IPS-15b (cell line): Measurements from ENCODE around the gene REPS2.

Experiments
- H3K27me3 ChIP-seq: one replicate; pipeline ENCODE4 v1.6.1; 2013; ENCODE audit warnings: low read length; ENCODE audit not compliant: control insufficient read depth, insufficient read depth
- H3K36me3 ChIP-seq: one replicate; pipeline ENCODE4 v1.6.1; 2013; ENCODE audit warnings: low read length; ENCODE audit not compliant: control insufficient read depth, insufficient read depth
- H3K4me1 ChIP-seq: one replicate; pipeline ENCODE4 v1.6.1; 2013; ENCODE audit warnings: mild to moderate bottlenecking, low read length; ENCODE audit not compliant: control insufficient read depth, insufficient read depth
- H3K4me3 ChIP-seq: one replicate; pipeline ENCODE4 v1.5.1; 2013; ENCODE audit warnings: low read depth, low read length
- H3K9ac ChIP-seq: one replicate; pipeline ENCODE4 v1.6.1; 2013; ENCODE audit warnings: low read depth, mild to moderate bottlenecking, low read length
- H3K9me3 ChIP-seq: one replicate; pipeline ENCODE4 v1.6.1; 2013; ENCODE audit warnings: mild to moderate bottlenecking, low read length; ENCODE audit not compliant: control insufficient read depth, insufficient read depth

Gene REPS2

GRCh38 chrX:17009856-17010625, 63.6 kb downstream of the REPS2 start:
- H3K4me1 ChIP-seq = no peaks in the 10 kb centered on the region
- no peak overlapping the region for H3K9ac ChIP-seq
- no peak overlapping the region for H3K4me3 ChIP-seq
- H3K9me3 ChIP-seq = no peaks in the 10 kb centered on the region
- no peaks in the 10 kb centered on the region for H3K36me3 ChIP-seq
- no peaks in the 10 kb centered on the region for H3K27me3 ChIP-seq

GRCh38 chrX:17012465-17012864, 66.0 kb downstream of the REPS2 start:
- H3K36me3 ChIP-seq = no peaks in the 10 kb centered on the region
- H3K4me3 ChIP-seq = no peak overlapping the region
- no peaks in the 10 kb centered on the region for H3K4me1 ChIP-seq
- H3K9ac ChIP-seq = no peak overlapping the region
- H3K9me3 ChIP-seq = no peaks in the 10 kb centered on the region
- H3K27me3 ChIP-seq = no peaks in the 10 kb centered on the region

- Histone ChIP-seq H3K36me3 (no peaks in the 10 kb centered on the region), H3K9me3 (no peaks in the 10 kb centered on the region), H3K27me3 (no peaks in the 10 kb centered on the region), H3K4me1 (no peaks in the 10 kb centered on the region), H3K9ac (no peak overlapping the region), H3K4me3 (no peak overlapping the region)
These were observed 67.8 kb downstream of the REPS2 start for GRCh38 chrX:17014216-17014615.

- no peaks in the 10 kb centered on the region for H3K27me3 ChIP-seq
- H3K9ac ChIP-seq = no peak overlapping the region
- no peak overlapping the region for H3K4me3 ChIP-seq
- no peaks in the 10 kb centered on the region for H3K36me3 ChIP-seq
- H3K9me3 ChIP-seq = no peaks in the 10 kb centered on the region
- no peaks in the 10 kb centered on the region for H3K4me1 ChIP-seq
These were observed 70.7 kb downstream of the REPS2 start for GRCh38 chrX:17017134-17017533.

GRCh38 chrX:17020356-17020755, 73.9 kb downstream of the REPS2 start:
- no peak overlapping the region for H3K4me3 ChIP-seq
- no peaks in the 10 kb centered on the region for H3K36me3 ChIP-seq
- no peaks in the 10 kb centered on the region for H3K9me3 ChIP-seq
- H3K4me1 ChIP-seq = peaks cover 3% of the 10 kb centered on the region
- no peaks in the 10 kb centered on the region for H3K27me3 ChIP-seq
- H3K9ac ChIP-seq = no peak overlapping the region

GRCh38 chrX:17020851-17021821, 74.7 kb downstream of the REPS2 start:
- H3K4me1 ChIP-seq = peaks cover 3% of the 10 kb centered on the region
- no peak overlapping the region for H3K9ac ChIP-seq
- no peaks in the 10 kb centered on the region for H3K9me3 ChIP-seq
- no peaks in the 10 kb centered on the region for H3K36me3 ChIP-seq
- H3K27me3 ChIP-seq = no peaks in the 10 kb centered on the region
- H3K4me3 ChIP-seq = no peak overlapping the region

GRCh38 chrX:17021851-17022604, 75.6 kb downstream of the REPS2 start:
- H3K4me1 ChIP-seq = peaks cover 3% of the 10 kb centered on the region
- no peak overlapping the region for H3K9ac ChIP-seq
- H3K4me3 ChIP-seq = no peak overlapping the region
- H3K27me3 ChIP-seq = no peaks in the 10 kb centered on the region
- H3K9me3 ChIP-seq = no peaks in the 10 kb centered on the region
- H3K36me3 ChIP-seq = no peaks in the 10 kb centered on the region

GRCh38 chrX:17023661-17024060, 77.2 kb downstream of the REPS2 start:
- Histone ChIP-seq H3K4me1 (peaks cover 3% of the 10 kb centered on the region), H3K9ac (no peak overlapping the region), H3K4me3 (no peak overlapping the region), H3K9me3 (no peaks in the 10 kb centered on the region), H3K27me3 (no peaks in the 10 kb centered on the region), H3K36me3 (no peaks in the 10 kb centered on the region)

GRCh38 chrX:17024886-17025285, 78.4 kb downstream of the REPS2 start:
- H3K9me3 ChIP-seq = no peaks in the 10 kb centered on the region
- no peak overlapping the region for H3K4me3 ChIP-seq
- no peaks in the 10 kb centered on the region for H3K36me3 ChIP-seq
- no peak overlapping the region for H3K9ac ChIP-seq
- H3K4me1 ChIP-seq = peaks cover 3% of the 10 kb centered on the region
- H3K27me3 ChIP-seq = no peaks in the 10 kb centered on the region

- Histone ChIP-seq H3K4me1 (peaks cover 3% of the 10 kb centered on the region), H3K9me3 (no peaks in the 10 kb centered on the region), H3K9ac (no peak overlapping the region), H3K36me3 (no peaks in the 10 kb centered on the region), H3K27me3 (no peaks in the 10 kb centered on the region), H3K4me3 (no peak overlapping the region)
These were observed 79.3 kb downstream of the REPS2 start for GRCh38 chrX:17025621-17026302.

- Histone ChIP-seq H3K27me3 (no peaks in the 10 kb centered on the region), H3K9ac (no peak overlapping the region)
These were observed 81.5 kb downstream of the REPS2 start for GRCh38 chrX:17027931-17028330.

More at GRCh38 chrX:17027931-17028330, 81.5 kb downstream of the REPS2 start:
- no peaks in the 10 kb centered on the region for H3K9me3 ChIP-seq
- H3K4me1 ChIP-seq = peaks cover 3% of the 10 kb centered on the region
- H3K36me3 ChIP-seq = no peaks in the 10 kb centered on the region
- no peak overlapping the region for H3K4me3 ChIP-seq
